B cell (primary cell): ENCODE measurements around the gene CYTH4. TPM values are rescaled to one million over a fixed set of nuclear protein-coding genes. Genes with fewer than 3 reads are reported as not detected.

Source experiments
- ATAC-seq: fragments of 200-7000 bp; cut with Tn5 transposase; one replicate; pipeline ENCODE4 v1.10.0; 2021; ENCODE audit warnings: low read depth, mild to moderate bottlenecking, moderate number of reproducible peaks, moderate library complexity
- CTCF ChIA-PET: fragments of 350-600 bp; sonication (Branson Sonifier 250); formaldehyde crosslinking; loops from one replicate; lab custom pipeline; 2021; ENCODE audit warnings: antibody characterized with exemption, inconsistent platforms; lab: Charles Lee
- POLR2A ChIA-PET: fragments of 350-600 bp; sonication (Branson Sonifier 250); formaldehyde crosslinking; loops from one replicate; lab custom pipeline; 2021; ENCODE audit warnings: antibody characterized with exemption; lab: Charles Lee
- DNase-seq: peaks from one replicate; pipeline ENCODE4 v3.0.0; 2013
- H2AFZ ChIP-seq: 2 replicates; pipeline ENCODE4 v1.6.1; 2012; ENCODE audit warnings: mild to moderate bottlenecking, low read depth, low read length; ENCODE audit not compliant: insufficient read depth, poor library complexity, severe bottlenecking
- H3K27ac ChIP-seq, 2 donors: 1 replicate in 1 of 2; 2 replicates in 1 of 2; pipeline ENCODE4 v1.5.1; 2012 to 2013; ENCODE audit warnings: low read length in 2 of 2, mild to moderate bottlenecking in 2 of 2, moderate library complexity in 1 of 2
- H3K27me3 ChIP-seq, 4 experiments: fragments of 200-600 bp in 1 of 4; sonication (generic) in 1 of 4; replicated peaks in 1 of 4; 1 replicate in 2 of 4; 2 replicates in 2 of 4; pipeline versions ENCODE4 v1.6.1 to v1.7.0; 2013 to 2016; ENCODE audit warnings: low read length in 3 of 4, mild to moderate bottlenecking in 2 of 4, mixed read lengths in 1 of 4, moderate library complexity in 1 of 4; ENCODE audit not compliant: insufficient read depth in 4 of 4, control insufficient read depth in 3 of 4; ENCODE audit errors: control extremely low read depth in 1 of 4
- H3K36me3 ChIP-seq, 2 experiments: replicated peaks in 1 of 2; 1 replicate in 1 of 2; 2 replicates in 1 of 2; pipeline versions ENCODE4 v1.6.1 to v1.7.1; 2013; ENCODE audit warnings: low read length in 1 of 2; ENCODE audit not compliant: insufficient read depth in 2 of 2, control insufficient read depth in 1 of 2; ENCODE audit errors: control extremely low read depth in 1 of 2, extremely low read depth in 1 of 2
- H3K4me1 ChIP-seq, 2 donors: fragments of 200-600 bp in 1 of 2; sonication (generic) in 1 of 2; 1 replicate in 1 of 2; 2 replicates in 1 of 2; pipeline versions ENCODE4 v1.5.1 to v1.6.1; 2013 to 2017; ENCODE audit warnings: low read length in 2 of 2; ENCODE audit not compliant: control insufficient read depth in 2 of 2, insufficient read depth in 2 of 2
- H3K4me2 ChIP-seq: replicated peaks from 2 replicates; pipeline ENCODE3; 2012; ENCODE audit warnings: mild to moderate bottlenecking, low read depth, low read length; ENCODE audit not compliant: poor library complexity, severe bottlenecking
- H3K4me3 ChIP-seq, 5 experiments: fragments of 200-600 bp in 1 of 5; sonication (generic) in 1 of 5; 1 replicate in 3 of 5; 2 replicates in 2 of 5; pipeline versions ENCODE4 v1.5.1 to v1.7.0; 2011 to 2016; ENCODE audit warnings: low read length in 4 of 5, mild to moderate bottlenecking in 4 of 5, low read depth in 2 of 5, control low read depth in 1 of 5, moderate library complexity in 1 of 5; ENCODE audit not compliant: insufficient read depth in 1 of 5; ENCODE audit errors: control extremely low read depth in 1 of 5, extremely low read depth in 1 of 5
- H3K79me2 ChIP-seq: fragments of 200-600 bp; sonication (generic); one replicate; pipeline ENCODE4 v1.6.0; 2016; ENCODE audit warnings: low read length; ENCODE audit not compliant: control insufficient read depth, insufficient read depth
- H3K9ac ChIP-seq: fragments of 200-600 bp; sonication (generic); 2 replicates; pipeline ENCODE4 v1.6.1; 2017; ENCODE audit warnings: mild to moderate bottlenecking, low read length, moderate library complexity
- H3K9me3 ChIP-seq, 3 donors: one replicate each; pipeline versions ENCODE4 v1.6.1 to v1.7.1; 2013; ENCODE audit warnings: low read length in 2 of 3; ENCODE audit not compliant: control insufficient read depth in 2 of 3, insufficient read depth in 1 of 3; ENCODE audit errors: control extremely low read depth in 1 of 3
- H4K20me1 ChIP-seq: 2 replicates; pipeline ENCODE4 v1.6.0; 2012; ENCODE audit warnings: mild to moderate bottlenecking, low read length; ENCODE audit not compliant: insufficient read depth, control insufficient read depth, poor library complexity, severe bottlenecking
- H3K27ac Mint-ChIP-seq: one replicate; pipeline ENCODE4 v1.8.0; 2021; ENCODE audit warnings: mixed read lengths
- H3K27me3 Mint-ChIP-seq: one replicate; pipeline ENCODE4 v1.8.0; 2021; ENCODE audit warnings: mixed read lengths
- H3K4me1 Mint-ChIP-seq: one replicate; pipeline ENCODE4 v1.8.0; 2021; ENCODE audit warnings: mixed read lengths
- H3K4me3 Mint-ChIP-seq: one replicate; pipeline ENCODE4 v1.8.0; 2021; ENCODE audit warnings: mixed read lengths
- H3K9me3 Mint-ChIP-seq: one replicate; pipeline ENCODE4 v1.8.0; 2022; ENCODE audit warnings: mixed read lengths; ENCODE audit not compliant: insufficient read depth
- EZH2 ChIP-seq: IDR thresholded peaks from 2 replicates; pipeline ENCODE4 v1.6.1; 2012; ENCODE audit warnings: borderline replicate concordance, low read depth, mild to moderate bottlenecking, moderate library complexity, low read length; ENCODE audit not compliant: insufficient read depth, poor library complexity, severe bottlenecking
- WGBS: methylation state at CpG from one replicate; pipeline ENCODE4 v1.1.5; 2013; ENCODE audit warnings: missing lambda C conversion rate; ENCODE audit not compliant: insufficient coverage; 5-methylcytosine and 5-hydroxymethylcytosine counted together
- intact Hi-C: fragments of 100-400 bp; cut with micrococcal nuclease; formaldehyde crosslinking; loops from one replicate; pipeline ENCODE4 v1.10.0; 2022
- polyA plus RNA-seq: library from polyadenylated mRNA; depleted of rRNA; stranded (reverse); fragments of >200 nt; gene quantifications from 2 replicates; pipeline ENCODE4 v1.2.3, GENCODE V29; 2012
- total RNA-seq, 2 donors: library from RNA; stranded (reverse); fragments of 120-200 nt in 1 of 2; gene quantifications; 1 replicate in 1 of 2; 2 replicates in 1 of 2; pipeline versions ENCODE4 v1.2.3 to v1.2.4, GENCODE V29; 2013 to 2022
- TF ChIP-seq, protein P1 (sequence below): fragments of 200-600 bp; IDR thresholded peaks from one replicate; pipeline ENCODE4 v1.8.0; 2022; ENCODE audit warnings: antibody characterized with exemption, mild to moderate bottlenecking

Gene CYTH4
- total and polyA plus RNA-seq, 2 donors (not counting 1 experiment from before 2014, with no cell fraction given), result 98.0 to 154 TPM

DNA sequence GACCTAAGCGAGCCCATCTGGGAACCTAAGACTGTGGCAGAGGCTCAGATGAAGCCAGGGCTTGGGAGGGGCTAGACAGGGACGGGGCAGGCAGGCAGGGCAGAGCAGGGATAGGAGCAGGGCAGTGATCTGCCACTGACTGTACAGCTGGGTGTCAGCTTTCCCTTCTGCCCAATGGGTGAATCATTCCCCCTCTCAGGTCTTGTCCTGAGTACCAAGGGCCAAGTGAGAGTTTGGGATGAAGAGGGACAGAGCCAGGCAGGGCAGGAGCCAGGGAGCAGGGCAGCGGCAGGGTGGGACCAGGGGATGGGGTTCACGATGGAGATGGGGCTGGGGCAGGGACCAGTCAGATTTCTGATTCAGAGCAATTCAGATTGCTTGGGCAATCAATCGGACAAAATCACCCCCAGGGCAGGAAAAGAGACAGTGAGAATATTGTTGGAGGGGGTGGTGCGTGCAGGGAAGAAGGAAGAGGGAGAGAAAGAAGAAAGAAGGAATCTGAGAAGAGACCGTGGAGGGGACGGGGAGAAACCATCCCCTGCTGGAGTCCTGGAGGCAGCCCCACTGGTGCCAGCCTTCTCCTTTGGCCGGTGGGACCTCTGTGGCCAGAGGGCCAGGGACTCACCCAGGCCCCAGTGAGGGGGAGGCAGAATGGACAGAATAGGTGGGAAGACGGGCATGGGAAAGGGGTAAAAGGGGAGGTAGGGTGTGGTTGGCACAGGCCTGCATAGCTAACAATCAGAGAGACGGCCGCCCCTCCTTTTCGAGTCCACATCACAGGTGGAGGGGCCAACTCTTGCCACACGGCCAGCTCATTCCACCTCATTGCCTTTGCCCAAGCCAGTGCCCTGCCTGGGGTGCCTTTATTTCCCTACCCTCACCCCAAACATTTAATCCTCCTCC lies 47.2 kb downstream of the CYTH4 start:
- no peak overlapping the region for H3K9ac ChIP-seq
- no peak for ATAC-seq
- H4K20me1 ChIP-seq, result no peaks in the 10 kb centered on the region
- peaks cover 56% of the 10 kb centered on the region for H3K27me3 Mint-ChIP-seq
- H3K27ac ChIP-seq, result no peak overlapping the region
- peaks cover 16 to 30% of the 10 kb centered on the region in 2 donors for H3K4me1 ChIP-seq
- H3K9me3 ChIP-seq, result peaks cover 0 to 4% (median 0%) of the 10 kb centered on the region in 3 donors
- POLR2A ChIA-PET, result no interaction called here
- no peak for TF ChIP-seq EZH2
- TF ChIP-seq, protein P1, sequence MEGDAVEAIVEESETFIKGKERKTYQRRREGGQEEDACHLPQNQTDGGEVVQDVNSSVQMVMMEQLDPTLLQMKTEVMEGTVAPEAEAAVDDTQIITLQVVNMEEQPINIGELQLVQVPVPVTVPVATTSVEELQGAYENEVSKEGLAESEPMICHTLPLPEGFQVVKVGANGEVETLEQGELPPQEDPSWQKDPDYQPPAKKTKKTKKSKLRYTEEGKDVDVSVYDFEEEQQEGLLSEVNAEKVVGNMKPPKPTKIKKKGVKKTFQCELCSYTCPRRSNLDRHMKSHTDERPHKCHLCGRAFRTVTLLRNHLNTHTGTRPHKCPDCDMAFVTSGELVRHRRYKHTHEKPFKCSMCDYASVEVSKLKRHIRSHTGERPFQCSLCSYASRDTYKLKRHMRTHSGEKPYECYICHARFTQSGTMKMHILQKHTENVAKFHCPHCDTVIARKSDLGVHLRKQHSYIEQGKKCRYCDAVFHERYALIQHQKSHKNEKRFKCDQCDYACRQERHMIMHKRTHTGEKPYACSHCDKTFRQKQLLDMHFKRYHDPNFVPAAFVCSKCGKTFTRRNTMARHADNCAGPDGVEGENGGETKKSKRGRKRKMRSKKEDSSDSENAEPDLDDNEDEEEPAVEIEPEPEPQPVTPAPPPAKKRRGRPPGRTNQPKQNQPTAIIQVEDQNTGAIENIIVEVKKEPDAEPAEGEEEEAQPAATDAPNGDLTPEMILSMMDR, result no peak
- intact Hi-C loops, result no loop called here
- H3K79me2 ChIP-seq, result no peaks in the 10 kb centered on the region
- no peak overlapping the region for H3K4me2 ChIP-seq
- H3K4me3 ChIP-seq, result no peak overlapping the region
- CTCF ChIA-PET, result interaction anchor here (0.8 kb wide), 1 partner anchor 13 kb away, joined by 4 read pairs; no protein-coding TSS in a partner anchor
- H3K4me1 Mint-ChIP-seq, result peaks cover 9% of the 10 kb centered on the region
- no peak overlapping the region for H3K4me3 Mint-ChIP-seq
- H2AFZ ChIP-seq, result no peak overlapping the region
- no peaks in the 10 kb centered on the region for H3K36me3 ChIP-seq
- no peak overlapping the region for H3K27ac Mint-ChIP-seq
- WGBS, result 84% methylated on average over 10 of the region's 14 CpGs
- DNase-seq, result no peak
- peaks cover 0 to 78% (median 36%) of the 10 kb centered on the region in 4 experiments for H3K27me3 ChIP-seq
- no peaks in the 10 kb centered on the region for H3K9me3 Mint-ChIP-seq
